GM23338 (cell line): Measurements from ENCODE around the gene DUS3L. TPM values are rescaled to one million over a fixed set of nuclear protein-coding genes. Genes with fewer than 3 reads are reported as not detected.

Source experiments
- ATAC-seq: fragments of 200-7000 bp; cut with Tn5 transposase; 3 replicates; pipeline ENCODE4 v1.9.1; 2020
- DNase-seq: peaks from one replicate; pipeline ENCODE4 v3.0.0-alpha.2; 2015; ENCODE audit warnings: low spot score
- H2AFZ ChIP-seq: fragments of 200-600 bp; sonication (generic); 2 replicates; pipeline ENCODE4 v1.8.0; 2016; ENCODE audit warnings: antibody characterized with exemption, mild to moderate bottlenecking, moderate library complexity
- H3F3A ChIP-seq: fragments of 200-600 bp; sonication (generic); replicated peaks from 2 replicates; pipeline ENCODE4 v1.8.0; 2017; ENCODE audit warnings: antibody characterized with exemption, mixed run types, low read depth
- H3K27ac ChIP-seq: fragments of 200-600 bp; sonication (generic); 2 replicates; pipeline ENCODE4 v1.6.1; 2016; ENCODE audit warnings: low read depth
- H3K27me3 ChIP-seq: fragments of 200-600 bp; sonication (generic); 2 replicates; pipeline ENCODE4 v1.8.0; 2016; ENCODE audit warnings: mild to moderate bottlenecking, mixed run types, moderate library complexity; ENCODE audit not compliant: insufficient read depth
- H3K36me3 ChIP-seq: fragments of 200-600 bp; sonication (generic); 2 replicates; pipeline ENCODE4 v1.8.0; 2016; ENCODE audit warnings: mild to moderate bottlenecking; ENCODE audit not compliant: insufficient read depth
- H3K4me1 ChIP-seq: fragments of 200-600 bp; sonication (generic); 2 replicates; pipeline ENCODE4 v1.8.0; 2016; ENCODE audit warnings: mild to moderate bottlenecking, moderate library complexity; ENCODE audit not compliant: insufficient read depth
- H3K4me2 ChIP-seq: fragments of 200-600 bp; sonication (generic); 2 replicates; pipeline ENCODE4 v1.7.1; 2017; ENCODE audit warnings: mixed run types
- H3K4me3 ChIP-seq: fragments of 200-600 bp; sonication (generic); 2 replicates; pipeline ENCODE4 v1.6.1; 2016; ENCODE audit warnings: mixed run types
- H3K79me2 ChIP-seq: fragments of 200-600 bp; sonication (generic); replicated peaks from 2 replicates; pipeline ENCODE4 v1.8.0; 2017; ENCODE audit warnings: mild to moderate bottlenecking; ENCODE audit not compliant: insufficient read depth
- H3K9me2 ChIP-seq: fragments of 200-600 bp; sonication (generic); 2 replicates; pipeline ENCODE4 v1.8.0; 2017; ENCODE audit not compliant: insufficient read depth
- H4K20me1 ChIP-seq: fragments of 200-600 bp; sonication (generic); replicated peaks from 2 replicates; pipeline ENCODE4 v1.8.0; 2017; ENCODE audit warnings: mild to moderate bottlenecking; ENCODE audit not compliant: insufficient read depth
- H3K27ac Mint-ChIP-seq: 2 replicates; pipeline ENCODE4 v1.8.0; 2020; ENCODE audit warnings: inconsistent platforms, mild to moderate bottlenecking, moderate library complexity, mixed read lengths
- H3K27me3 Mint-ChIP-seq: 3 replicates; pipeline ENCODE4 v1.8.0; 2022; ENCODE audit warnings: low read depth, mild to moderate bottlenecking, moderate library complexity, mixed read lengths, inconsistent platforms; ENCODE audit not compliant: insufficient read depth, poor library complexity
- H3K36me3 Mint-ChIP-seq: 3 replicates; pipeline ENCODE4 v1.8.0; 2021; ENCODE audit warnings: low read depth, mild to moderate bottlenecking, inconsistent platforms, moderate library complexity, mixed read lengths
- H3K4me1 Mint-ChIP-seq: 3 replicates; pipeline ENCODE4 v1.8.0; 2020; ENCODE audit warnings: mild to moderate bottlenecking, inconsistent platforms, mixed read lengths
- H3K4me3 Mint-ChIP-seq: 3 replicates; pipeline ENCODE4 v1.8.0; 2021; ENCODE audit warnings: moderate library complexity, mild to moderate bottlenecking, inconsistent platforms, mixed read lengths
- H3K9me3 Mint-ChIP-seq: 3 replicates; pipeline ENCODE4 v1.8.0; 2020; ENCODE audit warnings: moderate library complexity, mild to moderate bottlenecking, inconsistent platforms, mixed read lengths
- CREB1 ChIP-seq: fragments of 250-450 bp; sonication (Bioruptor Pico); IDR thresholded peaks from 2 replicates; pipeline ENCODE4 v1.5.0; 2020; ENCODE audit warnings: low read depth, mild to moderate bottlenecking, moderate library complexity
- CTCF ChIP-seq, 2 experiments: fragments of 200-600 bp in 1 of 2; sonication (generic) in 1 of 2; conservative IDR thresholded peaks; 2 replicates each; pipeline versions ENCODE4 v1.5.1 to v1.6.1; 2016 to 2017; ENCODE audit warnings: antibody characterized with exemption in 2 of 2, low read depth in 2 of 2, mild to moderate bottlenecking in 2 of 2, moderate library complexity in 1 of 2
- ETS1 ChIP-seq: IDR thresholded peaks from 2 replicates; pipeline ENCODE4 v1.6.1; 2016; ENCODE audit warnings: antibody characterized with exemption
- EZH2 ChIP-seq: fragments of 200-600 bp; sonication (generic); IDR thresholded peaks from one replicate; pipeline ENCODE4 v1.8.0; 2017; ENCODE audit warnings: antibody characterized with exemption, mild to moderate bottlenecking, low read depth; ENCODE audit not compliant: unreplicated experiment
- EZH2phosphoT487 ChIP-seq: fragments of 200-600 bp; sonication (generic); IDR thresholded peaks from one replicate; pipeline ENCODE4 v1.8.1; 2018; ENCODE audit warnings: antibody characterized with exemption; ENCODE audit not compliant: unreplicated experiment
- JUNB ChIP-seq: IDR thresholded peaks from one replicate; pipeline ENCODE4 v1.6.1; 2016; ENCODE audit warnings: antibody characterized with exemption; ENCODE audit not compliant: unreplicated experiment
- NANOG ChIP-seq: IDR thresholded peaks from 2 replicates; pipeline ENCODE4 v1.6.1; 2016; ENCODE audit warnings: antibody characterized with exemption, borderline replicate concordance
- POLR2AphosphoS5 ChIP-seq: IDR thresholded peaks from 2 replicates; pipeline ENCODE4 v1.6.1; 2016; ENCODE audit warnings: antibody characterized with exemption, low read depth
- STAT1 ChIP-seq: IDR thresholded peaks from one replicate; pipeline ENCODE4 v1.6.1; 2016; ENCODE audit warnings: antibody characterized with exemption; ENCODE audit not compliant: unreplicated experiment
- ZNF114 ChIP-seq: fragments of 250-450 bp; sonication (Bioruptor Pico); IDR thresholded peaks from 2 replicates; pipeline ENCODE4 v1.5.0; 2020; ENCODE audit warnings: mild to moderate bottlenecking, moderate library complexity
- ZNF331 ChIP-seq: fragments of 250-450 bp; sonication (Bioruptor Pico); IDR thresholded peaks from 2 replicates; pipeline ENCODE4 v1.5.0; 2020; ENCODE audit warnings: low read depth, mild to moderate bottlenecking, moderate library complexity
- ZNF462 ChIP-seq: fragments of 250-450 bp; sonication (Bioruptor Pico); IDR thresholded peaks from 2 replicates; pipeline ENCODE4 v1.5.0; 2020; ENCODE audit warnings: mild to moderate bottlenecking, moderate library complexity
- polyA plus RNA-seq: library from polyadenylated mRNA; unstranded; fragments of >200 nt; fragmentation: Nextera tagmentation; extraction: Ambion mirVana; gene quantifications from 2 replicates; pipeline ENCODE4 v1.2.1, GENCODE V29; 2016
- total RNA-seq: library from RNA; depleted of rRNA; stranded (reverse); fragments of >200 nt; shearing (Covaris generic); gene quantifications from 2 replicates; pipeline ENCODE4 v1.2.3, GENCODE V29; 2014

The DUS3L gene
- total and polyA plus RNA-seq, 2 experiments from 2014 or later = 26.2 to 53.0 TPM

DNA sequence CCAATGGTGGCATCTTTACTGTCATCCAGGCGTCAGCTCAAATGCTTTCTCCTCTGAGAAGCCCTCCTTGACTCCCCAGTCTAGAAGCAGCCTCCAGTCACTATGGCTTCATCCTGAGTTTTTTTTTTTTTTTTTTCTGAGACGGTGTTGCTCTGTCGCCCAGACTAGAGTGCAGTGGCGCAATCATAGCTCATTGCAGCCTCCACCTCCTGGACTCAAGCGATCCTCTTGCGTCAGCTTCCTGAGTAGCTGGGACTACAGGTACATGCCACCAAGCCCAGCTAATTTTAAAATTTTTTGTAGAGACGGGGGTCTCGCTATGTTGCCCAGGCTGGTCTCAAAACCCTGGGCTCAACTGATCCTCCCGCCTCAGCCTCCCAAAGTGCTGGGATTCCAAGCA is 18.1 kb upstream of the DUS3L start:
- Histone ChIP-seq H3K9me2 (no peaks in the 10 kb centered on the region), H3K4me3 (no peak overlapping the region), H3K4me2 (no peak overlapping the region), H3K4me1 (peaks cover 6% of the 10 kb centered on the region; the same call in 1 of the 2 replicates), H4K20me1 (no peaks in the 10 kb centered on the region; the same call in 1 of the 2 replicates), H3K27ac (no peak overlapping the region), H2AFZ (no peak overlapping the region), H3F3A (no peaks in the 10 kb centered on the region), H3K36me3 (no peaks in the 10 kb centered on the region), H3K27me3 (peaks cover 5% of the 10 kb centered on the region; the same call in 1 of the 2 replicates), H3K79me2 (no peaks in the 10 kb centered on the region)
- Mint-ChIP-seq H3K4me1 (peaks cover 13% of the 10 kb centered on the region), H3K27ac (no peak overlapping the region), H3K9me3 (no peaks in the 10 kb centered on the region; the same call in 2 of the 3 replicates), H3K27me3 (peaks cover 25% of the 10 kb centered on the region), H3K36me3 (no peaks in the 10 kb centered on the region; the same call in 2 of the 3 replicates), H3K4me3 (no peak overlapping the region)
- ATAC-seq (no peak), DNase-seq (no peak)
- TF ChIP-seq EZH2phosphoT487 (no peak), ZNF462 (CRISPR knock-in tag) (no peak), POLR2AphosphoS5 (no peak), EZH2 (no peak), ZNF331 (CRISPR knock-in tag) (no peak), STAT1 (no peak), JUNB (no peak), CREB1 (CRISPR knock-in tag) (no peak), ZNF114 (no peak), ETS1 (no peak), CTCF (conservative IDR thresholded peaks at IDR 0.05; ENCODE audit: low read depth in 2 of 2) (no peak), NANOG (no peak)
